Muscle of leg (tissue), 11 donors: Measurements from ENCODE around the gene IDH1. TPM values are rescaled to one million over a fixed set of nuclear protein-coding genes. Genes with fewer than 3 reads are reported as not detected.

ENCODE experiments used
- DNase-seq: peaks from one replicate; pipeline ENCODE4 v3.0.0; 2013
- H3K27ac ChIP-seq: one replicate; pipeline ENCODE4 v1.5.1; 2013; ENCODE audit warnings: mild to moderate bottlenecking, low read length, control low read depth
- H3K27me3 ChIP-seq: one replicate; pipeline ENCODE4 v1.6.1; 2013; ENCODE audit warnings: low read length; ENCODE audit not compliant: control insufficient read depth, insufficient read depth
- H3K36me3 ChIP-seq: one replicate; pipeline ENCODE4 v1.6.1; 2013; ENCODE audit warnings: low read length; ENCODE audit not compliant: control insufficient read depth, insufficient read depth
- H3K4me1 ChIP-seq: one replicate; pipeline ENCODE4 v1.6.1; 2013; ENCODE audit warnings: low read length; ENCODE audit not compliant: control insufficient read depth, insufficient read depth
- H3K4me3 ChIP-seq: one replicate; pipeline ENCODE4 v1.5.1; 2013; ENCODE audit warnings: low read length, control low read depth
- H3K9me3 ChIP-seq: replicated peaks from 2 replicates; pipeline ENCODE4 v1.6.1; 2013; ENCODE audit warnings: low read depth, low read length; ENCODE audit not compliant: control insufficient read depth
- WGBS: methylation state at CpG from one replicate; pipeline ENCODE4 v1.1.5; 2013; ENCODE audit warnings: missing lambda C conversion rate; ENCODE audit not compliant: insufficient coverage; 5-methylcytosine and 5-hydroxymethylcytosine counted together
- polyA plus RNA-seq, 8 donors: library from polyadenylated mRNA; unstranded; fragments of 120-200 nt; gene quantifications; one replicate each; pipeline versions ENCODE4 v1.2.1 to v1.2.3, GENCODE V29; 2013; ENCODE audit warnings: inconsistent platforms in 1 of 8, low replicate concordance in 1 of 8; ENCODE audit not compliant: insufficient read length in 8 of 8, insufficient read depth in 1 of 8
- total RNA-seq: library from RNA; stranded (reverse); fragments of 120-200 nt; gene quantifications from one replicate; pipeline ENCODE4 v1.2.4, GENCODE V29; 2013

Gene IDH1
- total and polyA plus RNA-seq, 9 donors, result 33.3 to 43.7 (median 36.4) TPM

DNA sequence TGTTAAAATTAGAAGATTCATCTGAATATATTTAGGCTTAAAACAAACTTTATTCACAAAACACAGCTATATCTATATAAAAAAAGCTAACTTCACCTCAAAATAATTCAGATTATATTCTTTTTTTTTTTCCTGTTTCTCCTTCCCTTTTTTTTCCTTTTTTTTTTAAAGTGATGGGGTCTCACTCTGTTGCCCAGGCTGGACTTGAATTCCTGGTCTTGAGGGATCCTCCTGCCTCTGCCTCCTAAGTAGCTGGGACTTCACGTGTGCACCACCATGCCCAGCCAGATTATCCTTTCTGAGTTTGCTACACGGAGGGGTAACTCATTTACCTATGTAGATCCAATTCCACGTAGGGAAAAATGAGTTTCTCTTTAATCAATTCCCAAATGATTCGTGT is 3.8 kb downstream of the IDH1 start:
- H3K36me3 ChIP-seq, result peaks cover 31% of the 10 kb centered on the region
- H3K27ac ChIP-seq, result no peak overlapping the region
- H3K27me3 ChIP-seq, result no peaks in the 10 kb centered on the region
- WGBS, result 87% methylated on average over 3 of the region's 4 CpGs
- H3K4me1 ChIP-seq, result peaks cover 9% of the 10 kb centered on the region
- H3K4me3 ChIP-seq, result no peak overlapping the region
- no peak for DNase-seq
- H3K9me3 ChIP-seq, result no peaks in the 10 kb centered on the region

DNA sequence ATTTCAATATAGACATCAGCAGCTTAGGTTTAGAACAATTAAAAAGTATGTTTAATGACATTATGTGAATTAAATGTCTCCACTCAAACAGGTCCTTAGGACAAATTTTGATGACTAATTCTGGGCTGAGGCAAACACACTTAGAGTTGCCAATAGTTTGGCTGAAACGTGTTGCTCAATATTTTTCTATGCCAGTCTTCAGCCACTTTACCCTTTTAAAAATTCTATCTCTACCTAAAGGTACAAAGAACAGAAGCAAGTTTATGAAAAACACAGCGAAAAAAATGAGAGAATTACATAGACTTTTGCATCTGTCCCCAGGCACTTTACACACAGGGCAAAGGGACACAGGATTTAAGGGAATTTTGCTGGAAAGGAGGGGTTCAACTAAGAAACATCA is 4.5 kb downstream of the IDH1 start:
- no CpG with 5 or more reads among the region's 2 CpGs for WGBS
- Histone ChIP-seq H3K4me1 (peaks cover 6% of the 10 kb centered on the region), H3K9me3 (no peaks in the 10 kb centered on the region), H3K27ac (no peak overlapping the region), H3K27me3 (no peaks in the 10 kb centered on the region), H3K4me3 (no peak overlapping the region), H3K36me3 (peaks cover 31% of the 10 kb centered on the region)
- DNase-seq, result no peak

GRCh38 chr2:208249296-208249695 is 5.6 kb downstream of the IDH1 start:
- no peak overlapping the region for H3K4me3 ChIP-seq
- H3K36me3 ChIP-seq, result peaks cover 36% of the 10 kb centered on the region
- H3K4me1 ChIP-seq, result peaks cover 5% of the 10 kb centered on the region
- H3K27ac ChIP-seq, result no peak overlapping the region
- no peaks in the 10 kb centered on the region for H3K27me3 ChIP-seq
- WGBS, result 100% methylated on average over 1 of the region's 2 CpGs
- DNase-seq, result no peak
- no peaks in the 10 kb centered on the region for H3K9me3 ChIP-seq

- peaks cover under 1% of the 10 kb centered on the region for H3K4me1 ChIP-seq
- 100% methylated on average over 2 of the region's 3 CpGs for WGBS
- H3K9me3 ChIP-seq, result no peaks in the 10 kb centered on the region
- H3K4me3 ChIP-seq, result no peak overlapping the region
- H3K27ac ChIP-seq, result no peak overlapping the region
- no peaks in the 10 kb centered on the region for H3K27me3 ChIP-seq
- no peak for DNase-seq
- H3K36me3 ChIP-seq, result peaks cover 40% of the 10 kb centered on the region
Measured at GRCh38 chr2:208248601-208249000, 6.3 kb downstream of the IDH1 start.

GRCh38 chr2:208245746-208246145 is 9.1 kb downstream of the IDH1 start:
- H3K27me3 ChIP-seq, result no peaks in the 10 kb centered on the region
- 94% methylated on average over 3 of the region's 3 CpGs for WGBS
- H3K9me3 ChIP-seq, result no peaks in the 10 kb centered on the region
- no peak overlapping the region for H3K27ac ChIP-seq
- H3K4me1 ChIP-seq, result no peaks in the 10 kb centered on the region
- no peak for DNase-seq
- peaks cover 43% of the 10 kb centered on the region for H3K36me3 ChIP-seq
- no peak overlapping the region for H3K4me3 ChIP-seq

GRCh38 chr2:208244422-208244821 is 10.4 kb downstream of the IDH1 start:
- Histone ChIP-seq H3K36me3 (peaks cover 49% of the 10 kb centered on the region), H3K4me1 (no peaks in the 10 kb centered on the region)

DNA sequence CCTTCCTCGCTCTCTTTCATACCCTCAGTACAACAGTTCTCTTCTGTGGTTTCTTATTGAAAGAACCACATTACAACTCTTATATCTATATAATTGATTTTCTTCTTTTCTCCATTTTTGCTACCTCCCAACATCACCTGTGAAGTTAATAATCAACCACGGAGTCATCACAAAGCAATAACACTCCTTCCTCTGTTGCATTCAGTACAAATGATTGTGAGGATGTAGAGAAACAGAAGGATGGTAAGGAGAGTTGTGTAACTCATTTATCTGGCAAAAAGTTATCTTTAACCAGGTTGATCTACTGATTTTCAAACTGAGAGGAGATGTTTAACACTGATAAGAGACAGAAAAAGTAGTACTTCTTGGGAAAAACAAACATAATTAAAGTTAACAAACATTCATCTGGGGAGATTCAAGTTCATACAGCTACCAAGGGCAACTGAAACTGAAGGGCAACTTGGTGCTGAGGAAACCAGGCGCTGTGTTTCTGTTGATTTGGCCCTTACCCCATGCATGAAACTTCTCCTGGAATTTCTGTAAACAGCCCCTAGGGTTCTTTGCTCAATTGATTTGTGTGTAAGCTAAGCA is 14.2 kb downstream of the IDH1 start:
- Histone ChIP-seq H3K4me1 (no peaks in the 10 kb centered on the region), H3K4me3 (no peak overlapping the region), H3K27ac (no peak overlapping the region), H3K9me3 (no peaks in the 10 kb centered on the region), H3K36me3 (peaks cover 44% of the 10 kb centered on the region), H3K27me3 (no peaks in the 10 kb centered on the region)
- DNase-seq, result no peak
- WGBS, result 100% methylated on average over 1 of the region's 3 CpGs

More at GRCh38 chr2:208244422-208244821, 10.4 kb downstream of the IDH1 start:
- no peak overlapping the region for H3K27ac ChIP-seq
- DNase-seq, result no peak
- H3K4me3 ChIP-seq, result no peak overlapping the region
- H3K27me3 ChIP-seq, result no peaks in the 10 kb centered on the region
- H3K9me3 ChIP-seq, result no peaks in the 10 kb centered on the region

DNA sequence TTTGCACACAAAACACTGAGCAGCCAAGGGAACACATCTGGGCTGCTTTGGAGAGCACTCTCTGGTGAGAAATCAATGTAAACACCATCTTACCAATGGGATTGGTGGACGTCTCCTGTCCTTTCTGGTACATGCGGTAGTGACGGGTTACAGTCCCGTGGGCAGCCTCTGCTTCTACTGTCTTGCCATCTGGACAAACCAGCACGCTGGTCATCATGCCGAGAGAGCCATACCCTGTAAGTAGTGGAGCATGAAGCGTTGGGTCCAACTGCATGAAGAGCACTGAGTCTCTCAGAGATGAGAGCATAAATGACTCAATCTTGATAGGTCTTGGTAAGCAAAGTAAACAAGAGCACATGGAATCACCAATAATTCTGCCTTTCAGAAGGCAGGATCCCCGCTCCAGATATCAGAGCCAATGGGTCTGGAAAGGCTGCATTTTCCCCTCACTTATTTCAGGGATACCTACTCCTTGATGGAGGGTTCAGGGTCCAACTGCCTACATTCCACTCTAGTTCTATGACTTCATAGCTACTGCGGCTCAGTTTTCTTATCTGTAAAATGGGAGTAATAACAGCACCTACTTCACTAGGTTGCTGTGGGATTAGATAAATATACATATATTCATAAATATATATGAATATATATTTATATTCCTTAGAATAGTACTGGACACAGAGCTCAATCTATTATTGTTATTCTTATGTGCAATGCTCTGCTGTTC is 14.9 kb downstream of the IDH1 start:
- Histone ChIP-seq H3K4me1 (no peaks in the 10 kb centered on the region), H3K27ac (no peak overlapping the region), H3K9me3 (no peaks in the 10 kb centered on the region), H3K27me3 (no peaks in the 10 kb centered on the region), H3K36me3 (peaks cover 44% of the 10 kb centered on the region), H3K4me3 (no peak overlapping the region)
- DNase-seq, result no peak
- 96% methylated on average over 4 of the region's 9 CpGs for WGBS

GRCh38 chr2:208235860-208236259 is 19.0 kb downstream of the IDH1 start:
- no CpG with 5 or more reads among the region's 2 CpGs for WGBS
- Histone ChIP-seq H3K27ac (no peak overlapping the region), H3K4me1 (no peaks in the 10 kb centered on the region), H3K4me3 (no peak overlapping the region), H3K27me3 (no peaks in the 10 kb centered on the region), H3K36me3 (peaks cover 22% of the 10 kb centered on the region), H3K9me3 (no peaks in the 10 kb centered on the region)
- DNase-seq, result no peak

DNA sequence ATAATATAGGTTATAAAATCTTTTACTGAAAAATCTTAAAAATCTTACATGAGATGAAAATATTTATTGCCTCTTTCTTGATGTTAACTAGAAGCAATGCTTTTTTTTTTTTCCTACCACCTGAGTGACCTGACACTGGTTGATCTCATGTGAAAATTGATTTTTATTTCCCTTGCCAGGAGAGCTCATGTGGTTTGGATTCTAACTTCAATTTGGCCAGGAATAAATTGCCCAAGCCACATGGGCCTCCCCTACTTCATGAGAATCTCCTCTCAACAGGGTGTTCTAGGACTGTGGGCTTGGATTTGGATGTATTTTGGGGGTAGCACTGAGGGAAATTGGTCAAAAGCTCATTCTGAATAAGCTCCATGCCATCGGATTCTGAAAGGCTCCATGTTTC is 20.1 kb downstream of the IDH1 start:
- WGBS, result 100% methylated on average over 1 of the region's 1 CpG
- Histone ChIP-seq H3K4me1 (no peaks in the 10 kb centered on the region), H3K27me3 (no peaks in the 10 kb centered on the region), H3K27ac (no peak overlapping the region), H3K36me3 (peaks cover 15% of the 10 kb centered on the region), H3K4me3 (no peak overlapping the region), H3K9me3 (no peaks in the 10 kb centered on the region)
- no peak for DNase-seq
